Kidney (tissue), 14 donors: ENCODE results near the gene MYO16. TPM values are rescaled to one million over a fixed set of nuclear protein-coding genes. Genes with fewer than 3 reads are reported as not detected.

Experiments used
- DNase-seq, 5 donors: peaks; one replicate each; pipeline ENCODE4 v3.0.0-alpha.2; 2013 to 2020
- FAIRE-seq: peaks from 2 replicates; lab custom pipeline; 2012; peaks lifted over from hg19 to GRCh38; lab: Jason Lieb, UNC
- H3K27ac ChIP-seq, 2 donors: one replicate each; pipeline ENCODE4 v1.7.0; 2013; ENCODE audit warnings: low read depth in 2 of 2, low read length in 2 of 2, inconsistent platforms in 1 of 2
- H3K27me3 ChIP-seq: one replicate; pipeline ENCODE4 v1.7.1; 2013; ENCODE audit warnings: low read length, inconsistent platforms; ENCODE audit not compliant: control insufficient read depth, insufficient read depth
- H3K36me3 ChIP-seq, 3 donors: one replicate each; pipeline versions ENCODE4 v1.7.0 to v1.7.1; 2013; ENCODE audit warnings: low read length in 3 of 3, control low read depth in 1 of 3, inconsistent platforms in 1 of 3; ENCODE audit not compliant: insufficient read depth in 3 of 3, control insufficient read depth in 2 of 3
- H3K4me1 ChIP-seq, 3 donors: one replicate each; pipeline versions ENCODE4 v1.7.0 to v1.7.1; 2013; ENCODE audit warnings: low read length in 3 of 3, inconsistent platforms in 1 of 3, low read depth in 1 of 3; ENCODE audit not compliant: control insufficient read depth in 2 of 3, insufficient read depth in 2 of 3
- H3K4me3 ChIP-seq, 3 donors: one replicate each; pipeline versions ENCODE4 v1.7.0 to v1.8.1; 2013; ENCODE audit warnings: low read length in 3 of 3, control low read depth in 1 of 3, inconsistent platforms in 1 of 3
- H3K9ac ChIP-seq, 3 donors: one replicate each; pipeline versions ENCODE4 v1.7.0 to v1.7.1; 2013; ENCODE audit warnings: low read length in 3 of 3, control low read depth in 1 of 3, inconsistent platforms in 1 of 3
- H3K9me3 ChIP-seq, 3 donors: one replicate each; pipeline versions ENCODE4 v1.7.0 to v1.7.1; 2013; ENCODE audit warnings: low read length in 3 of 3, control low read depth in 1 of 3, inconsistent platforms in 1 of 3; ENCODE audit not compliant: control insufficient read depth in 2 of 3, insufficient read depth in 1 of 3
- intact Hi-C: fragments of 100-400 bp; cut with DNase I; formaldehyde crosslinking; loops from one replicate; pipeline ENCODE4 v1.11.1; 2022
- polyA plus RNA-seq: library from polyadenylated mRNA; stranded (reverse); fragments of 350-450 nt; fragmentation: Illumina TruSeq; extraction: RNeasy Lipid Tissue Mini Kit (QIAGEN cat#74804); gene quantifications from one replicate; pipeline ENCODE4 v1.2.3, GENCODE V29; 2014; ENCODE audit warnings: low read depth, low replicate concordance; ENCODE audit not compliant: insufficient read depth
- total RNA-seq: library from RNA; stranded (reverse); fragmentation: NEBNext Ultra II Directional; extraction: Animal tissue kit (Norgen Biotek cat#: 25700); gene quantifications from one replicate; pipeline ENCODE4 v1.2.1, GENCODE V29; 2021
- TF ChIP-seq, protein P1 (sequence below): IDR thresholded peaks from 3 replicates; pipeline ENCODE4 v1.5.1; 2012; ENCODE audit warnings: mild to moderate bottlenecking, moderate library complexity, borderline replicate concordance; ENCODE audit not compliant: insufficient read depth; ENCODE audit errors: extremely low read depth
- donor health status: control.
- donor health status: control.
- donor health status: control.
- donor health status: control.
- donor health status: control.
- donor health status: DM: yes; HTN: yes; CAD: no.
- donor health status: Normal renal cell carcinoma (clear cell type).

Gene MYO16
- total and polyA plus RNA-seq, 2 donors from 2014 or later: 0.22 to 0.43 TPM

DNA sequence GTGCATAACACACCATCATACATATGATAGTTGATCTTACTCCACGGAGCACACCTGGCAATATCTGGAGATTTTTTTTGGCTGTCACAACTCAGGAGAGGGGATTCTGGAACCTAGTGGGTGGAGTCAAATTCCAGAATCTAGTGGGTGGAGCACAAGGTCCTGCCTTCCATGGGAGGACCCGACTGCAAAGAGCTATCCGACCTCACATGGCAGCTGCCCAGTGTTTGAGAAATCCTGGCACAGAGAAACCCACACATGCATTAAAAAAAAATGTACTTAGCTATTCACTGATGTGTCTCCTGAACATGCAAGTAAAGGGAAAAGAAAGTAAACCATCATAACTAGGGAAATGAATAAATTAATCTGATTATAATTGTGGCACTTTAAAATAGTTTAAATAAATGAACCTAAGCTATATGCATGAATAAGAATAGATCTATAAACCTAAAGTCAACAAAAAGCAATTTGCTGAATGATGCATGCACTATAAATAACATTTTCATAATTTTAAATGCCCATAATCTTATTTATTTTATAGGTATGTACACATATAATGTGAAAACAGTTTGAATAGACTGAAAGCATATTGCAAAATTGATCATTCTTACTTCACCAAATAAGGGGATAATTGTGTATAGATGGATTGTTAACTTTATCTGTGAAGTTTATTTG lies 300.3 kb downstream of the MYO16 start:
- H3K36me3 ChIP-seq: no peaks in the 10 kb centered on the region
- no peak for DNase-seq
- H3K9me3 ChIP-seq: no peaks in the 10 kb centered on the region
- H3K4me1 ChIP-seq: no peaks in the 10 kb centered on the region
- no peak overlapping the region for H3K27ac ChIP-seq
- TF ChIP-seq, protein P1, sequence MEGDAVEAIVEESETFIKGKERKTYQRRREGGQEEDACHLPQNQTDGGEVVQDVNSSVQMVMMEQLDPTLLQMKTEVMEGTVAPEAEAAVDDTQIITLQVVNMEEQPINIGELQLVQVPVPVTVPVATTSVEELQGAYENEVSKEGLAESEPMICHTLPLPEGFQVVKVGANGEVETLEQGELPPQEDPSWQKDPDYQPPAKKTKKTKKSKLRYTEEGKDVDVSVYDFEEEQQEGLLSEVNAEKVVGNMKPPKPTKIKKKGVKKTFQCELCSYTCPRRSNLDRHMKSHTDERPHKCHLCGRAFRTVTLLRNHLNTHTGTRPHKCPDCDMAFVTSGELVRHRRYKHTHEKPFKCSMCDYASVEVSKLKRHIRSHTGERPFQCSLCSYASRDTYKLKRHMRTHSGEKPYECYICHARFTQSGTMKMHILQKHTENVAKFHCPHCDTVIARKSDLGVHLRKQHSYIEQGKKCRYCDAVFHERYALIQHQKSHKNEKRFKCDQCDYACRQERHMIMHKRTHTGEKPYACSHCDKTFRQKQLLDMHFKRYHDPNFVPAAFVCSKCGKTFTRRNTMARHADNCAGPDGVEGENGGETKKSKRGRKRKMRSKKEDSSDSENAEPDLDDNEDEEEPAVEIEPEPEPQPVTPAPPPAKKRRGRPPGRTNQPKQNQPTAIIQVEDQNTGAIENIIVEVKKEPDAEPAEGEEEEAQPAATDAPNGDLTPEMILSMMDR: no peak
- no peaks in the 10 kb centered on the region for H3K27me3 ChIP-seq
- intact Hi-C loops: no loop called here
- no peak overlapping the region for H3K4me3 ChIP-seq
- no peak overlapping the region for H3K9ac ChIP-seq
- no peak for FAIRE-seq

DNA sequence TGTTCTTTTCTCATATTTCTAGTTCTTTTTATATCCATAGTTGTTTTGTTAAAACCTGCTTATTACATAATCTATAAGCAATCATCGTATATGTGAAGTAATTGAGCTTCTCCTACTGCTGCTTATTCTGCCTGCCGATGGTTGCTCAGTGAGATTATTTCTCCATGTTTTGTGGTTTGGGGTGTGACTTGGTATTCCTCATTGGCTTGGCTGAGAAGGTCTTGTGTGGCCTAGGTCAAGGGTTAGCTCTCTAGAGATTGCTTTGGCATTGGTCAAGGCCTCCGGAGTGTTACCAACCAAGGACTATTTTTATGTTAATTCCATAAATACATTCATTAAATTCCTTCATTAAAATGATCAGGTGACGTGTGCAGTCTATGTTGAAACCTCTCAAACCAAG lies 302.8 kb downstream of the MYO16 start:
- DNase-seq: no peak
- TF ChIP-seq, protein P1: no peak
- H3K27me3 ChIP-seq: no peaks in the 10 kb centered on the region
- no peak overlapping the region for H3K9ac ChIP-seq
- H3K4me3 ChIP-seq: no peak overlapping the region
- H3K9me3 ChIP-seq: no peaks in the 10 kb centered on the region
- H3K36me3 ChIP-seq: no peaks in the 10 kb centered on the region
- intact Hi-C loops: no loop called here
- no peak overlapping the region for H3K27ac ChIP-seq
- no peaks in the 10 kb centered on the region for H3K4me1 ChIP-seq
- no peak for FAIRE-seq

DNA sequence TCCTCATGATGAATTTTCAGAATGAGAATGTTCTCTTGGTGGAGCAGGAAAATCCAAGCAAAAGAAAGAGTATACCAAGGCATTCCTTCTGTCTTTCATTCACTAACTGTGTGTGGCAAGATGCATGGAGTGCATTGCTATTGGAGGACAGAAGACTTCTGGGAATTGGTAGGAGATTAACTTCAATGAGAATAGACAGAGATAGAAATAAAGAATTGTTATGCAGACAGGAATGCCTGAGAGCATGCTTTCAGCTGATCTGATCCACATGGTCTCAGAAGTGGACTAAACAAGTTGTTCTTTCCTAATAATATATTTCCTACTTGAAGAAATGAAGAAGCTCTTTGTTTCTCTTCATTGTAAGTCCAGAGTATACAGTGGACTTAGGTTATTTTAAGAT lies 303.6 kb downstream of the MYO16 start:
- Histone ChIP-seq H3K4me1 (no peaks in the 10 kb centered on the region), H3K4me3 (no peak overlapping the region), H3K9me3 (no peaks in the 10 kb centered on the region), H3K27ac (no peak overlapping the region), H3K27me3 (no peaks in the 10 kb centered on the region), H3K9ac (no peak overlapping the region), H3K36me3 (no peaks in the 10 kb centered on the region)
- DNase-seq (no peak), FAIRE-seq (no peak)
- TF ChIP-seq, protein P1: no peak
- intact Hi-C loops: no loop called here

DNA sequence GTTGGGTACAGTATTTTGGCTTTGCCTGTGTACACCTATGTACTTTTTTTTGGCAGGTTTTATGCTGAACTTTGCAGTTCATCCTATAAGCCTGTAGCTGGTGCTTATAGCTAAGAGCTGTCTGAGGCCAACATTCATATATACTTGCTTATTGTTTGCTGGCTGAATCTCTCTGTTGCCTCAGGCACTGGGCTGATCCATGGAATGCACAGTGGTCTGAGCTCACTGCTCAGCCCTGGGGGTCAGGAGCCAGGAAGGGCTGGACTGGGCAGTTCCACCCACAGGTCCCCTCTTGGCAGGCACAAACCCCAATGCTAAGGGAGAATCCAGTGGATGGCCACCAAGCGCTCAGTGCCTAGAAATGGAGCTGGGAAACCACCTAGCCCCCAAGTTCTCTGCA lies 308.7 kb downstream of the MYO16 start:
- DNase-seq (no peak), FAIRE-seq (no peak)
- no peak overlapping the region for H3K9ac ChIP-seq
- H3K36me3 ChIP-seq: no peaks in the 10 kb centered on the region
- H3K9me3 ChIP-seq: no peaks in the 10 kb centered on the region
- no peak overlapping the region for H3K27ac ChIP-seq
- no peak overlapping the region for H3K4me3 ChIP-seq
- TF ChIP-seq, protein P1: no peak
- no peaks in the 10 kb centered on the region for H3K4me1 ChIP-seq
- intact Hi-C loops: no loop called here
- no peaks in the 10 kb centered on the region for H3K27me3 ChIP-seq
